ENCODE data around the gene ZNF474.
A peak's percentile ranks its signal among the peaks of the same experiment; 100 is the strongest.

ZNF474 gene

DNA sequence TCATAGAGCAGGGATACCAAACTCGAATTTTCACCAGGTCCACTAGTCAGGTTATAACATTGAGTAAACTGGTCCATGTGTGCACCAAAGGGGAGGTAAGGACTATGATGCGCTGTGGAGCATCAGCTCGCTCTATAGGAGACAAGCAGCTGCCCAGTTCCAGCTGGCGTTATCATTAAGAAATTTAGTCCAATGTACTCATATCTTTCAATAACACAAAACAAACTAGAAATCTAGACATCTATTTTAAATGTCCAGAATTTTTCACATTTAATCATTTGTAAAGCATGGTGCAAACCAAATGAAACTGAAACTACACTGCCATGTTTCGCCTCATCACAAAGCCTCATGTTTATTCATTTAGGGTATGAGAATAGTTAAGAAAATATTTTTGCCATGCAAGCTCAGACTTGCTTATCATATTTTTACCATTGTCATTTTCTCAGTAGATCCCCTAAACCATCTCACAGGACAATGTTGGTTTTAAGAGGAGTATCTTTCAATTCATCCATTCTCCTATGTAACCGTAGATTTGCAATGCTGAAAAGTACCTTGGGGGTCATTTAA lies 50.9 kb downstream of the ZNF474 start:
- TF ChIP-seq, protein P1, sequence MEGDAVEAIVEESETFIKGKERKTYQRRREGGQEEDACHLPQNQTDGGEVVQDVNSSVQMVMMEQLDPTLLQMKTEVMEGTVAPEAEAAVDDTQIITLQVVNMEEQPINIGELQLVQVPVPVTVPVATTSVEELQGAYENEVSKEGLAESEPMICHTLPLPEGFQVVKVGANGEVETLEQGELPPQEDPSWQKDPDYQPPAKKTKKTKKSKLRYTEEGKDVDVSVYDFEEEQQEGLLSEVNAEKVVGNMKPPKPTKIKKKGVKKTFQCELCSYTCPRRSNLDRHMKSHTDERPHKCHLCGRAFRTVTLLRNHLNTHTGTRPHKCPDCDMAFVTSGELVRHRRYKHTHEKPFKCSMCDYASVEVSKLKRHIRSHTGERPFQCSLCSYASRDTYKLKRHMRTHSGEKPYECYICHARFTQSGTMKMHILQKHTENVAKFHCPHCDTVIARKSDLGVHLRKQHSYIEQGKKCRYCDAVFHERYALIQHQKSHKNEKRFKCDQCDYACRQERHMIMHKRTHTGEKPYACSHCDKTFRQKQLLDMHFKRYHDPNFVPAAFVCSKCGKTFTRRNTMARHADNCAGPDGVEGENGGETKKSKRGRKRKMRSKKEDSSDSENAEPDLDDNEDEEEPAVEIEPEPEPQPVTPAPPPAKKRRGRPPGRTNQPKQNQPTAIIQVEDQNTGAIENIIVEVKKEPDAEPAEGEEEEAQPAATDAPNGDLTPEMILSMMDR (IDR thresholded peaks at IDR 0.05; ENCODE audit: low read depth, low read length, missing control alignments) = no peak
- Histone ChIP-seq H3K27ac (peak overlapping the region; percentile 93), H3K27me3 (replicated peaks) (no peaks in the 10 kb centered on the region), H3K36me3 (replicated peaks) (no peaks in the 10 kb centered on the region), H3K4me3 (ENCODE audit: low read depth, low read length) (no peak overlapping the region)
- in situ Hi-C loops (cut with HindIII; ENCODE audit: low pct_ligation_motif_present, low sequenced_read_pairs) = no loop called here
- DNase-seq = no peak

DNA sequence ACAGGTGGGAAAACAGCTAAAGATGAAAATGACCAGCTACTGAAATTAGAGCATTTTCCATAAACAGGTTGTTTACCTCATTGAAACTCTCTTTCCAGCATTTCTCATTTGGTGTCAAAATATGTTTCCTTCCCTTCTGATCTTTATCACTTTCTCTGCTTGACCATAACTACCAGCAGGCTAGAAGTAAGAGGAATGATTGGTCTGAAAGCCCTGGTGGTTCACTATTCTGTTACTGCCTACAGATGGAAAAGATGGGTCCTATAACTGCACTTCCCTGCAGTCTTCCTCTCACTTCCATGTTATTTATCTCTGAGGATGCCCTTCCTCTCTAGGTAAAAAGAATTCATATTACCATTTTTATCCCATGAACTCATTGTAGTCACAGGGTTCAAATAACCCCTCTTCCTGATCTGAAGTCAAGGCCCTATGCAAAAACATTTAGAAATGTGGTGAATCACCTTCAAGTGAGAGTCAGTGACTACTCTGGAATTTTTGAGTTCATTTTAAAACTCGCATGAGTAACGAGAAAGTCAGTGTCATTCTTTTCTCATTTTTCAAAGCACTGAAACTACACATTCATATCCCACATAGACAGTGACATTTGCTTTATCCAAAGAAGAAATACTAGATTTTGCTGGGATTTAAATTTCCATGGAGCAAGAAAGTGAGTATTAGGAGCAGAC lies 51.7 kb downstream of the ZNF474 start:
- TF ChIP-seq, protein P1 (IDR thresholded peaks at IDR 0.05; ENCODE audit: low read depth, low read length, missing control alignments) = no peak
- H3K4me3 ChIP-seq (ENCODE audit: low read depth, low read length) = no peak overlapping the region
- peak; percentile 74 for DNase-seq
- no peaks in the 10 kb centered on the region for H3K36me3 ChIP-seq (replicated peaks)
- in situ Hi-C loops (cut with HindIII; ENCODE audit: low pct_ligation_motif_present, low sequenced_read_pairs) = no loop called here
- peak overlapping the region; percentile 93 for H3K27ac ChIP-seq
- H3K27me3 ChIP-seq (replicated peaks) = no peaks in the 10 kb centered on the region

DNA sequence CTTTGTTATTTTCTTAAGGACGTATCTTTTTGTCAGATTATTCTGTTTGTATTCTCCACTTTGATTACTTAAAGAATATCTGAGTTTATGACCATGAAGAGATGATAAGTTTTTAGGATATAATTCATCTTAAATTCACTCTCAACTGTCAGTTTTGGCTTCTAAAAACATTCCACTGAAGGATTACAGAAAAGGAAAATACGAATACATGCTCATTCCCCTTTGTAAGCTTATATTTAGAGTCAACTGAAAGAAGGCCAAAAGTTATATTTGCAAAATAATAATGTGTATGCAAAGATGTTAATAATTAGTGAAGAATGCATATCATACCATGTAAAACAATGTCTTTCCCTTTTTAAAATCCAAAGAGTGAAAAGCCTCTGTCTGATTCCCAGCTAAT lies 52.5 kb downstream of the ZNF474 start:
- no peaks in the 10 kb centered on the region for H3K36me3 ChIP-seq (replicated peaks)
- H3K4me3 ChIP-seq (ENCODE audit: low read depth, low read length) = no peak overlapping the region
- DNase-seq = no peak
- in situ Hi-C loops (cut with HindIII; ENCODE audit: low pct_ligation_motif_present, low sequenced_read_pairs) = no loop called here
- TF ChIP-seq, protein P1 (IDR thresholded peaks at IDR 0.05; ENCODE audit: low read depth, low read length, missing control alignments) = no peak
- H3K27me3 ChIP-seq (replicated peaks) = no peaks in the 10 kb centered on the region
- H3K27ac ChIP-seq = peak overlapping the region; percentile 93

DNA sequence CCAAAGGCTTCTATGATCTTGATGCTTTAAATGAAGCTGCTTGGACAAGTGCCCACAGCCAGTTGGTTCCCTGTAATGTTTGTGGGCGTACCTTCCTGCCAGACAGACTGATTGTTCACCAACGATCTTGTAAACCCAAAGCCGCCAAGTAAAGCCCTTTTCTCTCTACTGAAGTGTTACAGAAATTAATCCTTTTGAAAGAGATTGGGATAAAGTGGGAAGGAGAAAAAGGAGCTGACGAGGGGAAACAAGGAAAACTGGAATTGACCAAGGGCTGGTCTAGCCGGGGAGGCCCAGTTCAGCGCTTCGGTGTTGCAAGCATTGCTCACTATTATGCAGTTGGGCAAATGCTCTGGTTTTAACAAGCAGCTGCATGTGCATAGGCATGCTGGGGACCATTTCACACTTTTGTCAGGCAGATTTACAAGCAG lies 53.2 kb downstream of the ZNF474 start:
- TF ChIP-seq, protein P1 (IDR thresholded peaks at IDR 0.05; ENCODE audit: low read depth, low read length, missing control alignments) = no peak
- Histone ChIP-seq H3K36me3 (replicated peaks) (no peaks in the 10 kb centered on the region), H3K27ac (peak overlapping the region; percentile 93), H3K27me3 (replicated peaks) (no peaks in the 10 kb centered on the region), H3K4me3 (ENCODE audit: low read depth, low read length) (no peak overlapping the region)
- in situ Hi-C loops (cut with HindIII; ENCODE audit: low pct_ligation_motif_present, low sequenced_read_pairs) = no loop called here
- DNase-seq = peak; percentile 89

DNA sequence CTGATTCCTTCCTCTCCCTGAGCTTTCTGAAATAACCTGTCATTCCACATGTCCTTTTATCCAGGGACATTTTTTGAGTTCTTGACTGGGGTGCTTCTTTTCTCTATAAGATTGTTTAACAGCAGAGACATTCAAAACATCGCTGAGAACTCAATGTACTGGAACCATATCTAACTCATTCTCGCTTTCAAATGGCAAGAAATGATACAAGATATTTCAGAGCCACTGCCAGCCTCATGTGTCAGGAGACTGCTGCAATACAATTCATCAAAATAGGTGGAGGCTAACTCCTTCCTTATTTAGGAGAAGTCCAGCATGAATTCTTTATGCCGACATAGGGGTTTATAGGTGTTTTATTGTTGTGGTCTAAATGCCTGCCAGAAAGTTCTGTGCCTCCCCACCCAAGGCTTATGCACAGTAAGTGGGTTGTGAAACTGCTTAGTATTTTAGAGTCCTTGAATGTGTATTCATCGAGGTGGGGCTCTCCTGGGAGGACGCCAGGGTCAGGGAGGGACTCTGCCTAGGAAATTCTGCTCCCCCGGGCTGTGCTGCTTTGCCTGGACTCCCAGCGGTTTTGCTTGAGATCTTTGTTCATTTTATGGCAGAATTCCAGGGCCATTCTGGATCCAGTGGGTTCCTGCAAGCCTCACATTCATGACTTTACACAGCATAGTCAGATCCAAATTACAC lies 53.9 kb downstream of the ZNF474 start:
- peak; percentile 72 for DNase-seq
- in situ Hi-C loops (cut with HindIII; ENCODE audit: low pct_ligation_motif_present, low sequenced_read_pairs) = no loop called here
- Histone ChIP-seq H3K36me3 (replicated peaks) (no peaks in the 10 kb centered on the region), H3K27ac (peak overlapping the region; percentile 93), H3K4me3 (ENCODE audit: low read depth, low read length) (no peak overlapping the region), H3K27me3 (replicated peaks) (no peaks in the 10 kb centered on the region)
- TF ChIP-seq, protein P1 (IDR thresholded peaks at IDR 0.05; ENCODE audit: low read depth, low read length, missing control alignments) = no peak
